ENCODE data around the gene C6orf132. TPM values are rescaled to one million over a fixed set of nuclear protein-coding genes. Genes with fewer than 3 reads are reported as not detected.

The C6orf132 gene
- total RNA-seq, 5 donors from 2014 or later (not counting 1 experiment from before 2014, with no cell fraction given), result 0.05 to 0.18 (median 0.08) TPM; not detected in 1

DNA sequence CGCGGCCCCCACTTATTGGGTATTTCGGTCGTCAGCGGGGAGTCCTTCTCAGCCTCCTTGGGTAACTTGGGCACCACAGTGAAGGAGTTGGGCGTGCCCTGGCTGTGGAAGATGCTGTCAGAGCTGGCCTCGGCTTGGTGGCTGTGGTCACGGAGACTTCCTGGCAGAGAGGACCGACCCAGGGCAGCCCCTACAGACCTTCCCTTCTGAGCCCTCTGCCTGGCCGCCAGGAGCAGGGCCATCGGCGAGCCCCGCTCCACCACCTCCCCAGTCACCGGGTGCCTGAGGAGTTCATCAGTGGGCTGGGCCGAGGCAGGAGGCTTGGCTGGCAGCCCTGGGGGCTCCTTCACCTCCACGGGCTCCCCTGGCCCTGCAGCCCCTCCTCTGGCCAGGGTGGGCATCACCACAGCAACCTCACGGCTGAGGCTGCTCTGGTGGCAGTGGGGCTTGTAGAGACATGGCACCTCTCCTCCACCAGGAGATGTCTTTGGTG lies 37.2 kb downstream of the C6orf132 start:
- H3K36me3 ChIP-seq (ENCODE audit: control insufficient read depth in 2 of 2, extremely low read depth in 1 of 2, insufficient read depth in 1 of 2, low read length in 1 of 2), result no peaks in the 10 kb centered on the region
- H3K4me3 ChIP-seq (ENCODE audit: control insufficient read depth in 1 of 2, extremely low read depth in 1 of 2, low read length in 1 of 2), result no peak overlapping the region
- H3K4me1 ChIP-seq (ENCODE audit: control insufficient read depth in 1 of 2, extremely low read depth in 1 of 2, insufficient read depth in 2 of 2, low read length in 2 of 2), result peaks cover 0 to 17% of the 10 kb centered on the region in 2 experiments
- H3K4me3 Mint-ChIP-seq, result peak overlapping the region; percentile 50 to 68 (median 50)
- 81% methylated on average over 11 of the region's 17 CpGs for whole genome bisulfite sequencing (ENCODE audit: insufficient coverage)
- H3K27me3 ChIP-seq (replicated peaks in 1 of 2; ENCODE audit: control insufficient read depth in 2 of 2, extremely low read depth in 1 of 2, insufficient read depth in 2 of 2, low read length in 1 of 2), result peaks cover 0 to 28% of the 10 kb centered on the region in 2 experiments
- POLR2A ChIA-PET, result no interaction called here
- no peak overlapping the region for H3K27ac ChIP-seq (ENCODE audit: low read length)
- H3K27me3 Mint-ChIP-seq, result no peaks in the 10 kb centered on the region
- no peaks in the 10 kb centered on the region for H3K36me3 Mint-ChIP-seq
- no peaks in the 10 kb centered on the region for H3K9me3 ChIP-seq
- H3K4me1 Mint-ChIP-seq, result peaks cover 0 to 9% (median 8%) of the 10 kb centered on the region in 3 donors
- no peak overlapping the region for H3K27ac Mint-ChIP-seq
- CTCF ChIA-PET, result interaction anchor here (0.7 to 1.6 kb wide), 2 partner anchors 442 to 443 kb away, joined by 3 to 6 read pairs; no protein-coding TSS in a partner anchor
- no peak for DNase-seq
- H3K9me3 Mint-ChIP-seq, result no peaks in the 10 kb centered on the region
- ATAC-seq (replicated peaks in 1 of 4), result no peak

DNA sequence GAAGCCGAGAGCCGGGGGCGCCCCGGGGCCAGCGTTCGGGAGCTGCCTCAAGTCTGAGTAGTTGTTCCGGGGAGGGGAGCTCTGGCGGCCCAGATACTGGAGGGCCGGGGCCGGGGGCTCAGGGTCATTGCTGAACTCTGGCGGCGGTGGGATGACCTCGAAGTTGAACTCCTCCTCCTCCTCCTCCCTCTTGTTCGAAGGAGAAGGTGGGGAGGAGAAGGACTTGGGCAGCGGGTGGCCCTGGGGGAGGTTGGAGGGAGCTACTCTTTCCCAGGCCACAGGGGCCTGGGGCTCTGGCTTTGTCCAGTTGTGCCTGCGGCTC lies 37.7 kb downstream of the C6orf132 start:
- WGBS (ENCODE audit: insufficient coverage), result 13% methylated on average over 7 of the region's 16 CpGs
- DNase-seq (peak in 1 of 35 experiments; percentile 2), ATAC-seq (replicated peaks in 1 of 4) (peak in 2 of 4 experiments; percentile 47 to 48)
- H3K27ac Mint-ChIP-seq, result no peak overlapping the region
- Histone ChIP-seq H3K4me1 (ENCODE audit: control insufficient read depth in 1 of 2, extremely low read depth in 1 of 2, insufficient read depth in 2 of 2, low read length in 2 of 2) (peaks cover 0 to 17% of the 10 kb centered on the region in 2 experiments), H3K4me3 (ENCODE audit: control insufficient read depth in 1 of 2, extremely low read depth in 1 of 2, low read length in 1 of 2) (peak overlapping the region; percentile 52 to 75), H3K36me3 (ENCODE audit: control insufficient read depth in 2 of 2, extremely low read depth in 1 of 2, insufficient read depth in 1 of 2, low read length in 1 of 2) (no peaks in the 10 kb centered on the region), H3K9me3 (no peaks in the 10 kb centered on the region), H3K27ac (ENCODE audit: low read length) (no peak overlapping the region), H3K27me3 (replicated peaks in 1 of 2; ENCODE audit: control insufficient read depth in 2 of 2, extremely low read depth in 1 of 2, insufficient read depth in 2 of 2, low read length in 1 of 2) (peaks cover 0 to 25% of the 10 kb centered on the region in 2 experiments)
- H3K9me3 Mint-ChIP-seq, result no peaks in the 10 kb centered on the region
- H3K4me3 Mint-ChIP-seq, result peak overlapping the region; percentile 50 to 68 (median 50)
- no peaks in the 10 kb centered on the region for H3K27me3 Mint-ChIP-seq
- CTCF ChIA-PET, result interaction anchor here (0.7 to 1.6 kb wide), 2 partner anchors 443 kb away, joined by 3 to 6 read pairs; no protein-coding TSS in a partner anchor
- POLR2A ChIA-PET, result no interaction called here
- H3K4me1 Mint-ChIP-seq, result peaks cover 0 to 13% (median 9%) of the 10 kb centered on the region in 3 donors
- no peaks in the 10 kb centered on the region for H3K36me3 Mint-ChIP-seq

- DNase-seq (peak; percentile 31 to 85 (median 61)), ATAC-seq (replicated peaks in 1 of 4) (peak; percentile 88 to 92 (median 88))
- Mint-ChIP-seq H3K9me3 (no peaks in the 10 kb centered on the region), H3K4me3 (peak overlapping the region; percentile 56 to 68 (median 60)), H3K27me3 (no peaks in the 10 kb centered on the region), H3K27ac (peak overlapping the region in 1 of 2 donors; percentile 71), H3K4me1 (peaks cover 0 to 13% (median 10%) of the 10 kb centered on the region in 3 donors), H3K36me3 (no peaks in the 10 kb centered on the region)
- no peaks in the 10 kb centered on the region for H3K9me3 ChIP-seq
- CTCF ChIA-PET, result interaction anchor here (0.5 to 1.6 kb wide), 6 partner anchors 52 to 460 kb away, joined by 3 to 6 read pairs (median 3); partner anchors contain the start of gene FRS3 (in 1 of the 2)
- under 1% methylated on average over 62 of the region's 66 CpGs for WGBS (ENCODE audit: insufficient coverage)
- H3K4me1 ChIP-seq (ENCODE audit: control insufficient read depth in 1 of 2, extremely low read depth in 1 of 2, insufficient read depth in 2 of 2, low read length in 2 of 2), result peaks cover 0 to 17% of the 10 kb centered on the region in 2 experiments
- POLR2A ChIA-PET, result no interaction called here
- H3K27me3 ChIP-seq (replicated peaks in 1 of 2; ENCODE audit: control insufficient read depth in 2 of 2, extremely low read depth in 1 of 2, insufficient read depth in 2 of 2, low read length in 1 of 2), result peaks cover 0 to 25% of the 10 kb centered on the region in 2 experiments
- H3K4me3 ChIP-seq (ENCODE audit: control insufficient read depth in 1 of 2, extremely low read depth in 1 of 2, low read length in 1 of 2), result peak overlapping the region; percentile 52 to 75
- H3K27ac ChIP-seq (ENCODE audit: low read length), result no peak overlapping the region
- no peaks in the 10 kb centered on the region for H3K36me3 ChIP-seq (ENCODE audit: control insufficient read depth in 2 of 2, extremely low read depth in 1 of 2, insufficient read depth in 1 of 2, low read length in 1 of 2)
Observed at GRCh38 chr6:42104095-42104803, 38.2 kb downstream of the C6orf132 start.

DNA sequence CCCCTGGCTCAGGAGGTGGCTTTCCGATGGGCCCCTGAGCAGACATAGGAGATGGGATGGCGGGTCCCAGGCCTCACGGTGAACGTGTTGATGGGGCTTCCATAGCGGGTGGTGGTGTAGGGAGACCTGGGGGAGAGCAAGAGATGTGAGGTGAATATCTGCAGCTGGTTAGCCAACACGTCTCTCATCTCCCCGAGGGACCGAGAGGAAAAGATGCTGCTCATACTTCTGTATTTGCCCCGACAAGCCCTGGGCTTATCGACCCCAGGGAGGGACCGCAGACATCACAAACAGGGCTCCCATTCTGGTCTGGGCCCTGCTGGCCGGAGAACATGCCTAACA lies 38.7 kb downstream of the C6orf132 start:
- ATAC-seq (replicated peaks in 1 of 4), result no peak
- Histone ChIP-seq H3K27me3 (replicated peaks in 1 of 2; ENCODE audit: control insufficient read depth in 2 of 2, extremely low read depth in 1 of 2, insufficient read depth in 2 of 2, low read length in 1 of 2) (peaks cover 0 to 25% of the 10 kb centered on the region in 2 experiments), H3K9me3 (no peaks in the 10 kb centered on the region), H3K4me3 (ENCODE audit: control insufficient read depth in 1 of 2, extremely low read depth in 1 of 2, low read length in 1 of 2) (peak overlapping the region; percentile 52 to 75), H3K4me1 (ENCODE audit: control insufficient read depth in 1 of 2, extremely low read depth in 1 of 2, insufficient read depth in 2 of 2, low read length in 2 of 2) (peaks cover 0 to 17% of the 10 kb centered on the region in 2 experiments), H3K36me3 (ENCODE audit: control insufficient read depth in 2 of 2, extremely low read depth in 1 of 2, insufficient read depth in 1 of 2, low read length in 1 of 2) (no peaks in the 10 kb centered on the region), H3K27ac (ENCODE audit: low read length) (no peak overlapping the region)
- Mint-ChIP-seq H3K4me1 (peaks cover 0 to 13% (median 10%) of the 10 kb centered on the region in 3 donors), H3K9me3 (no peaks in the 10 kb centered on the region), H3K27me3 (no peaks in the 10 kb centered on the region), H3K36me3 (no peaks in the 10 kb centered on the region), H3K27ac (peak overlapping the region in 1 of 2 donors; percentile 71), H3K4me3 (peak overlapping the region; percentile 56 to 68 (median 60))
- ChIA-PET CTCF (interaction anchor here in 1 of 2 donors (0.6 to 1.6 kb wide), 4 partner anchors 52 to 444 kb away, joined by 3 to 6 read pairs (median 3); partner anchors contain the start of gene FRS3), POLR2A (no interaction called here)
- DNase-seq, result no peak
- WGBS (ENCODE audit: insufficient coverage), result 92% methylated on average over 9 of the region's 12 CpGs

DNA sequence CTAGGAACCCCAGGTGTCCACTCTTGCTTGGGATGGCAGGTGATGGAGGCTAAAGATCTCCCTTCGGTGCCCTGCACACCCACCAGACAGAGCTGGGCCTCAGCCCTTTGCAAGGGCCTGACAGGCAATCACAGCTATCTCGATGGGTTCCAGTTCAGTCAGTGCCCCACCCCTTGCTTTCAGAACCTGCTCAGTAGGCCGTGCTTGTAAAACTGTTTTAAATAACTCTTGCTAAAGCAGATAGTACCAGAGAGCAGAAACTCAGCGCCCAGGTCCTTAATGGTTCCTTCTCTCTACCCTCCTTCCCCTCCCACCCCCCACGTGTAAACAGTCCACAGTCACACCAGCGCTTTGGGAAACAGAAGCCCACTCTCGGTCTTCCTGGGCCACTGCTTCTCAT lies 39.2 kb downstream of the C6orf132 start:
- no peak overlapping the region for H3K27ac ChIP-seq (ENCODE audit: low read length)
- H3K4me1 Mint-ChIP-seq, result peaks cover 0 to 13% (median 10%) of the 10 kb centered on the region in 3 donors
- ATAC-seq (replicated peaks in 1 of 4), result no peak
- H3K36me3 Mint-ChIP-seq, result no peaks in the 10 kb centered on the region
- peak overlapping the region; percentile 22 to 68 (median 60) for H3K4me3 Mint-ChIP-seq
- H3K27ac Mint-ChIP-seq, result peak overlapping the region in 1 of 2 donors; percentile 50
- H3K27me3 ChIP-seq (replicated peaks in 1 of 2; ENCODE audit: control insufficient read depth in 2 of 2, extremely low read depth in 1 of 2, insufficient read depth in 2 of 2, low read length in 1 of 2), result peaks cover 0 to 25% of the 10 kb centered on the region in 2 experiments
- peaks cover 0 to 17% of the 10 kb centered on the region in 2 experiments for H3K4me1 ChIP-seq (ENCODE audit: control insufficient read depth in 1 of 2, extremely low read depth in 1 of 2, insufficient read depth in 2 of 2, low read length in 2 of 2)
- 94% methylated on average over 7 of the region's 7 CpGs for WGBS (ENCODE audit: insufficient coverage)
- peaks cover 2% of the 10 kb centered on the region in 2 donors for H3K27me3 Mint-ChIP-seq
- no peaks in the 10 kb centered on the region for H3K9me3 ChIP-seq
- ChIA-PET CTCF (no interaction called here), POLR2A (no interaction called here)
- no peaks in the 10 kb centered on the region for H3K36me3 ChIP-seq (ENCODE audit: control insufficient read depth in 2 of 2, extremely low read depth in 1 of 2, insufficient read depth in 1 of 2, low read length in 1 of 2)
- H3K4me3 ChIP-seq (ENCODE audit: control insufficient read depth in 1 of 2, extremely low read depth in 1 of 2, low read length in 1 of 2), result no peak overlapping the region
- no peak for DNase-seq
- H3K9me3 Mint-ChIP-seq, result no peaks in the 10 kb centered on the region

GRCh38 chr6:42101186-42101657 lies 41.2 kb downstream of the C6orf132 start:
- no peak overlapping the region for H3K4me3 Mint-ChIP-seq
- DNase-seq, result no peak
- Histone ChIP-seq H3K9me3 (no peaks in the 10 kb centered on the region), H3K36me3 (ENCODE audit: control insufficient read depth in 2 of 2, extremely low read depth in 1 of 2, insufficient read depth in 1 of 2, low read length in 1 of 2) (no peaks in the 10 kb centered on the region), H3K4me3 (ENCODE audit: control insufficient read depth in 1 of 2, extremely low read depth in 1 of 2, low read length in 1 of 2) (no peak overlapping the region), H3K27me3 (replicated peaks in 1 of 2; ENCODE audit: control insufficient read depth in 2 of 2, extremely low read depth in 1 of 2, insufficient read depth in 2 of 2, low read length in 1 of 2) (peaks cover 0 to 24% of the 10 kb centered on the region in 2 experiments), H3K4me1 (ENCODE audit: control insufficient read depth in 1 of 2, extremely low read depth in 1 of 2, insufficient read depth in 2 of 2, low read length in 2 of 2) (peaks cover 0 to 17% of the 10 kb centered on the region in 2 experiments), H3K27ac (ENCODE audit: low read length) (no peak overlapping the region)
- H3K27me3 Mint-ChIP-seq, result peaks cover 4% of the 10 kb centered on the region in 2 donors
- WGBS (ENCODE audit: insufficient coverage), result no CpG with 5 or more reads among the region's 8 CpGs
- ATAC-seq (replicated peaks in 1 of 4), result no peak
- no peaks in the 10 kb centered on the region for H3K36me3 Mint-ChIP-seq
- CTCF ChIA-PET, result no interaction called here
- peaks cover 0 to 13% (median 10%) of the 10 kb centered on the region in 3 donors for H3K4me1 Mint-ChIP-seq
- no peak overlapping the region for H3K27ac Mint-ChIP-seq
- POLR2A ChIA-PET, result interaction anchor here (0.5 to 0.7 kb wide), 3 partner anchors 40 to 952 kb away, joined by 3 to 6 read pairs (median 3); no protein-coding TSS in a partner anchor
- H3K9me3 Mint-ChIP-seq, result no peaks in the 10 kb centered on the region
